Measurements from ENCODE around the gene RAB21.

GRCh38 chr12:71727958-71728357 is 26.7 kb upstream of the RAB21 start:
- TF ChIP-seq, protein P1, sequence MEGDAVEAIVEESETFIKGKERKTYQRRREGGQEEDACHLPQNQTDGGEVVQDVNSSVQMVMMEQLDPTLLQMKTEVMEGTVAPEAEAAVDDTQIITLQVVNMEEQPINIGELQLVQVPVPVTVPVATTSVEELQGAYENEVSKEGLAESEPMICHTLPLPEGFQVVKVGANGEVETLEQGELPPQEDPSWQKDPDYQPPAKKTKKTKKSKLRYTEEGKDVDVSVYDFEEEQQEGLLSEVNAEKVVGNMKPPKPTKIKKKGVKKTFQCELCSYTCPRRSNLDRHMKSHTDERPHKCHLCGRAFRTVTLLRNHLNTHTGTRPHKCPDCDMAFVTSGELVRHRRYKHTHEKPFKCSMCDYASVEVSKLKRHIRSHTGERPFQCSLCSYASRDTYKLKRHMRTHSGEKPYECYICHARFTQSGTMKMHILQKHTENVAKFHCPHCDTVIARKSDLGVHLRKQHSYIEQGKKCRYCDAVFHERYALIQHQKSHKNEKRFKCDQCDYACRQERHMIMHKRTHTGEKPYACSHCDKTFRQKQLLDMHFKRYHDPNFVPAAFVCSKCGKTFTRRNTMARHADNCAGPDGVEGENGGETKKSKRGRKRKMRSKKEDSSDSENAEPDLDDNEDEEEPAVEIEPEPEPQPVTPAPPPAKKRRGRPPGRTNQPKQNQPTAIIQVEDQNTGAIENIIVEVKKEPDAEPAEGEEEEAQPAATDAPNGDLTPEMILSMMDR (IDR thresholded peaks at IDR 0.05; ENCODE audit: low read depth, low read length, missing input control): no peak
- TF ChIP-seq RAD21 (IDR thresholded peaks at IDR 0.05) (no peak), FOXA1 (IDR thresholded peaks at IDR 0.05) (no peak), EGR1 (IDR thresholded peaks at IDR 0.05; ENCODE audit: low read depth in 2 of 2) (no peak), TAF1 (conservative IDR thresholded peaks at IDR 0.05) (no peak), ATF3 (IDR thresholded peaks at IDR 0.05) (no peak), ZBTB33 (IDR thresholded peaks at IDR 0.05) (no peak), REST (IDR thresholded peaks at IDR 0.05) (no peak), RXRA (IDR thresholded peaks at IDR 0.05) (no peak), MAX (IDR thresholded peaks at IDR 0.05) (no peak)
